ENCODE data around the gene GLIPR1L1.

GLIPR1L1 gene

DNA sequence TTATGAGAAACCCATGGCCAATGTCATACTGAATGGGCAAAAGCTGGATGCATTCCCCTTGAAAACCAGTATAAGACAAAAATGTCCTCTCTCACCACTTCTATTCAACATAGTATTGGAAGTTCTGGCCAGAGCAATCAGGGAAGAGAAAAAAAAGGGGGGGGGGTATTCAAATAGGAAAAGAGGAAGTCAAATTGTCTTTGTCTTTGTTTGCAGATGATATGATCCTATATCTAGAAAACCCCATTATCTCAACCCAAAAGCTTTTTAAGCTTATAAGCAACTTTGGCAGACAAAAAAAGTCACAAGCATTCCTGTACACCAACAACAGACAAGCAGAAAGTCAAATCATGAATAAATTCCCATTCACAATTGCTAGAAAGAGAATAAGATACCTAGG, 19.5 kb downstream of the GLIPR1L1 start:
- DNase-seq: no peak

DNA sequence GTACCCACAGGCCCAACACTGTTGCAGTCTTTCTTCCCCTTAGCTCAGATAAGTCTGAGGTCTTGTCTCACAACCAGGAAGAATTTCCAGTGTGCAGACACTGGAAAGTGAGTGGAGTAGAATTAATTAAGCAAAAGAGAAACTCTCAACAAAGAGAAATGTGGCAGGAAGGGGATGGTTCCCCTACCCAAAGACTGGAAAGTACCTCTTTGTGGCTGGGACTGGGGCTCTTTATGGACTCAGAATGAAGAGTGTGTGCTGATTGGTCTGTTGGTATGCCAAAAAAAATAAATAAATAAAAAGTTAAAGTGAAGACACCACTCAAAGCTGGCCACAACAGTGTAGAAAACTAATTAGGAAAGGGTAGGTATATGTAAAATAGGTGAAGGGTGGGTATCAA, 26.4 kb downstream of the GLIPR1L1 start:
- no peak for DNase-seq

GRCh38 chr12:75361408-75361807, 26.9 kb downstream of the GLIPR1L1 start:
- no peak for DNase-seq

DNA sequence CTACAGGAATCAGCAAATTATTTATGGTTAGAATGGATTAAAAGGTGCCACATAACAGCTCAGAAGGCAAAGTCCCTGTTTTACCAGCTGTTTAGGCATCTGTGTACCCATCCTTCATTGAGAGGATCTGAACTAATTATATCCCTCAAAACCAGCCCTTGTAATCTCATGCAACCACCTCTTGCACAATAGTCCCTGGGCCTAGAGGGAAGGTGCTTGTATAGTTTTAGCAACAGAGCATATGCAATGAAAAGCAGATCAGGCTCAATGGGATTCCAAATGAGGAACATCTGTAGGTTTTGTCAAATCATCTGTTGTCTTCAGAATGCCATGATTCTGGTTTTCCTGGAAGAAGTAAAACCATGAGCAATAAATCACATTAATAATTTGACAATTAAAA, 30.4 kb downstream of the GLIPR1L1 start:
- no peak for DNase-seq

- no peak for DNase-seq
These were observed 32.2 kb downstream of the GLIPR1L1 start for GRCh38 chr12:75366629-75367028.

DNA sequence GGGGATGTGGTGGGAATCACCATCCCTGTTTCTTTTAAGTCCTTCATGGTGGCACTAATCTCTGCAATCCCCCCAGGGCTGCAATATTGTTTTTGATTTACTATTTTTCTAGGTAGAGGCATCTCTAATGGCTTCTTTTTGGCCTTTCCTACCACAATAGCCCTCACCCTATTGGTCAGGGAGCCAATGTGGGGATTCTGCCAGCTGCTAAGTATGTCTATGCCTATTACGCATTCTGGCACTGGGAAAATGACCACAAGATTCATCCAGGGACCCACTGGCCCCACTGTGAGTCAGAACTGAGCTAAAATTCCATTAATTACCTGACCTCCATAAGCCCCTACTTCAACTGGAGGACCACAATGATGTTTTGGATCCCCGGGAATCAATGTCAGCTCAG, 40.5 kb downstream of the GLIPR1L1 start:
- DNase-seq: no peak

DNA sequence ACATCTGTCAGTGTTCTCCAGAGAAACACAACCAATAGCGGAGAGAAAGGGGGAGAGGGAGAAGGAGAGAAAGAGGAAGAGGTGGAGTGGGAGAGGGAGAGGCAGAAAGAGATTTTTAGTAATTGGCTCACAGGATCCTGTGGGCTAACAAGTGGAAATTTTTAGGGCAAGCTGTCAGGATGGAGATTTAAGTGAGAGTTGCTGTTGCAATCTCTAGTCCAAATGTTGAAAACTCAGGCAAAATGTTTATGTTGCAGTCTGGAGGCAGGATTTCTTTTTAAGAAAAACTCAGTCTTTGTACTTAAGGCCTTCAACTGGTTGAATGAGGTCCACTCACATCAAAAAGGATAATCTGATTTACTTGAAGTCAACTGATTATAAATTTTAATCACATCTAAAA, 43.9 kb downstream of the GLIPR1L1 start:
- DNase-seq: no peak

- DNase-seq: no peak
These were observed 54.6 kb downstream of the GLIPR1L1 start for GRCh38 chr12:75389061-75389460.

DNA sequence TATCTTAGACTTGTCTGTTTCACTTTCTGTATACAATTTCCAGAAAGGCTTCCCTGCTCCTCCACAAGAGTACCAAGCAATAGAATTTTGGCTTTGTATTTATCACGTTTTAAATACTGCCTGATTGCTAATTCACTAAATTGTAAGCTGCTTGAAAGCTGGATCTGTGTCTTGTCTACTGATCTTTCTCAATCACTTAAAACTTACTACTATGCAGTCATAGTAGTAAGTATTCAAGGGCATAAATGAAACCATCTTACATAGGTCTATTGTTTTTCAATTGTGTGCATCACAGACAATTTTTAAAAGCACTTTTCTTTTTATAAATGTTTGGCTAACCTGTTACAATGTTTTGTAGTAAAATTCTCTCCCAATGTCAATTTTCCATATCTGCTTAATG, 55.2 kb downstream of the GLIPR1L1 start:
- no peak for DNase-seq

- no peak for DNase-seq
These were observed 55.9 kb downstream of the GLIPR1L1 start for GRCh38 chr12:75390156-75390898.

- DNase-seq: peak; percentile 86
These were observed 56.5 kb downstream of the GLIPR1L1 start, which contains the start of gene GLIPR1L2 for GRCh38 chr12:75390899-75391538. Gene GLIPR1L2 (plus strand): TSS chr12:75391089. CDS start chr12:75391117, 28 bp downstream.

DNA sequence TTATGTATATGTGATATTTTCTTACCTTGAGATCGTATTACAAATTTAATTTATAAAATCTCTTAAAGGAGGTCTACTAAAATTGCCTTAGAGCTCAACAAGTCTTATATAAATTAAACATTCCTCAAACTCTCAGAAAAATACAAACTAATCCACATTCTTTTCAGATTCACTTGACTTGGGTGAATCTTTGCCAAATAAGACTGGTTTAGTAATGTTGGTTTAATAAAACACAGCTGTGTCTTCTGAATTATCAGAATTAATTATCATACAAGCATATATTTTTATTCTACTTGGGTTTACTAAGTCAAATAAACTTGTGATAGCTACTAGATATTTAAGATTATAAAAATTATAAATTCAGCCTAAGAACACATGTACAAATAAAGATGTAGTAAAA, 69.8 kb downstream of the GLIPR1L1 start:
- DNase-seq: no peak

- DNase-seq: no peak
These were observed 73.2 kb downstream of the GLIPR1L1 start for GRCh38 chr12:75407683-75408082.

DNA sequence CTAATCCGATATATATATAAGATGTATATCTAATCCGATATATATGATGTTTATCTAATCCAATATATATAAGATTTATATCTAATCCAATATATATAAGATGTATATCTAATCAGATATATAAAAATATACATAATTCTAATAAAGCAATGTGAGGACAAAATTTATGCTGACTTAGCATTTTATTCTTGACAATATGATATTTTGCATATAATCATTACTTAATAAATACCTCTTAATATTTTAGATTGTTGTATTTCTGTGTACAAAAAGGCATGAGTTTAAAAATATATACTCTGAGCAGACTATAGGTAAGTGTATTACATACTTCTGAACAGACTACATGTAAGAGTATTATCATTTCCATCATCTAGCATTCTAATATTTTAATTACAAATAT, 75.4 kb downstream of the GLIPR1L1 start:
- no peak for DNase-seq

- no peak for DNase-seq
These were observed 80.2 kb downstream of the GLIPR1L1 start for GRCh38 chr12:75414671-75415070.

GRCh38 chr12:75419841-75420240, 85.4 kb downstream of the GLIPR1L1 start:
- no peak for DNase-seq
